Measurements from ENCODE around the gene RB1.

RB1 gene

DNA sequence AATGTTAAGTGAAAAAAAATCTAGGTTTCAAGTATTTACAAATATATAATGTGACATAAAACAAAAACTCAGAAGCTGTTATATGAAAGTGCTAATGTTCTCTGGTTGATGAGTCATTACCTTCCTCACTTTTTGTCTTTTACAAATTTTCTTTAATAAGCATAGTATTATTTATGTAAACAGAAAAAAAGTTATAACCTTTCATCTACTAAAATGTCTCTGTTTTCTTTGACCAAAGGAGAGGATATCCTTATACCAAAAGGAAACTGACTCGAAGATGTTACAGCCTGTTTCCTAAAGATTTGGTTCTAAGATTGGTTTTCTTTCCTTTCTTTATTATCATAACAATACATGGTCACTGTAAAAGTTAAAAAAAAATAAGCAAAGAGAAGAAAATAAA is 191.3 kb downstream of the RB1 start:
- DNase-seq (ENCODE audit: low spot score) = no peak

DNA sequence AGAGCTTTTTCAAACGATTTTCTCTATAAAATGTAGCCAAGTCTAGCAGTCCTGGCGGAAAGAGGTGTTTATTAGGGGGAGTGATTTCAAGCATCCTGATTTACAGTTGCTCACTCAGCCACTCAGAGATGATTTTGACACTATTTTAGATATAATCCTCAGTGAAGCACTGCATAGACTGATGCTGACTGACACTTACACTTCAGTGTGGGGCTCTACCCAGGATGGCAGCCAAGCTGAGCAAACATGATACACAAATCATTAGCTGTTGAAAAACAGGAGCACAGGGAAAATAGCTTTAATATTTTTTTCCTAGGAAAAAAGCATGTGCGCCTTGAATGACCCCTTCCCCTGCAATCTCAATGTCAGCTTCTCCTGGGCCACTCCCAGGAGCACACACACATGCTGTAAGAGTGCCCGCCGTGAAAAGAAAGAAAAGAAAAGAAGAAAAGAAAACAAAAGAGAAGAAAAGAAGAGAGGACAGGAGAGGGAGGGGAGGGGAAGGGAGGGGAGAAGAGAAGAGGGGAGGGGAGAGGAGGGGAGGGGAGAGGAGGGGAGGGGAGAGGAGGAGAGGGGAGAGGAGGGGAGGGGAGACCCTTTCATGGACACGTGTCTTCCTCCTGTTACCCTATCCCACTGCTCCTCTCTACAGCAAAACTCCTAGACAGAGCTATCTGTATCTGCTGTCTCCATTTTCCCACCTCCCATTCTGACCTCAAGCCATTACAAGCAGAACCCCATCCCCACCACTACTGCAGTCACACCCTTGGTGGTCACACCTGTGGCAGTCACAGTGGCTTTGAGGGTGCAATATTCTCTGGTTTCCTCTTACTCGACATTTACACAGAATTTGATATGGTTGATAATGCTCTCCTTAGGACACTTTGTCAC is 193.0 kb downstream of the RB1 start:
- DNase-seq (ENCODE audit: low spot score) = no peak

DNA sequence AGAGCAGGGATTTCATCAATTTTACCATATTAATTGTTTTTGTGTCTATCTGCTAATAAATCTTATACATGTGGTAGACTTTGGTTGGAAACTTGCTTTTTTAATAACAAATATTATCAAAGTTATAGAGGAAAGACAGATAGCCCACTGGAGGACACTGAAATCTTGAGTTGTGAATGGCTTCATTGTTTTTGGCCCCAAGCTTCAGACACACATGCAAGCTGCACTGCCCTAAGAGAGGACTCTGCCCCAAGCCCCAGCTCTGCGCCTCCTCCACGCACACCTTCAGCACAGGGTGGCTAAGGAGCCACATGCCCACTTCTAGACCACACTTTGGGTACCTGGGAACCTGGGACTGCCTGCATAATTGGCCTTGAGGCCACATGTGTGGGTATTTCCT is 194.1 kb downstream of the RB1 start:
- no peak for DNase-seq (ENCODE audit: low spot score)

DNA sequence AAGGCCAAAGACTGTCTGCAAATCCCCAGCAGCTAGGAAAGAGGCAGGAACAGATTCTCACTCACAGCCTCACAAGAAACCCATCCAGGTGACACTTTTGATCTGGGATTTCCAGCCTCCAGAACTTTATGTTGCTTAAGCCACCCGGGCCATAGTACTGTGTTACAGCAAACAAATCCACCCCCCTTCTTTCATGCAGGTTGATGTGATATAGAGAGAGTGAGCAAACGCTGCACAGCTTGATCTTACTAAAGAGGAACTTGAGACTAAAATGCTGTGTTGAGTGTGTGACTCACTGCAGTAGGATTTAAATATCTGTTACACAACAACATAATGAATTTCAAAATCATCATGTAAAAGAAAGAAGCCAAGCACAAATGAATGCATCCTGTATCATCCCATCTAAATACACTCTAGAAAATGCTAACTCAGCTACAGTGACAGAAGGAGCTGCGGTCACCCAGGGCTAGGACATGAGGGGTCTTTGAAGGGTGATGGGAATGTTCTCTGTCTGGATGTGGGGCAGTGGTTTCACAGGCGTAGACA is 197.2 kb downstream of the RB1 start:
- DNase-seq (ENCODE audit: low spot score) = no peak

DNA sequence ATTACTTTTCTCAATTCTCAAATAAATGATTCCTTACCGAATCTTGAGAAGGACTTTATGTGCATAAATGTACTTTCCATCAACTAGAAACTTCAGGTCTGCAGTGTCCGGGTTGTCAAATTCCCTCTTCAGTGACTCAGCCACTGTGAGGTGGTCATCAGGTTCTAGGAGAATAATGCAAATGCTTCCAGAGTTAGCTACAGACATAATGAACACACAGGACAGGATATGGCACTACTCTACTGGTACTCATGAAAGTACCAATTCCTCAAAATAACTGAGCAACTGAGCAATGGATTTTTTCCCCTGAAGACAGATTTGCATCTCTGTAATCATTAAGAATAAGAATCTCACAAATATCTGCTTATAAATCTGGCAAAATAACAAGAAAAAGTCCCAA is 198.2 kb downstream of the RB1 start:
- DNase-seq (ENCODE audit: low spot score) = no peak

DNA sequence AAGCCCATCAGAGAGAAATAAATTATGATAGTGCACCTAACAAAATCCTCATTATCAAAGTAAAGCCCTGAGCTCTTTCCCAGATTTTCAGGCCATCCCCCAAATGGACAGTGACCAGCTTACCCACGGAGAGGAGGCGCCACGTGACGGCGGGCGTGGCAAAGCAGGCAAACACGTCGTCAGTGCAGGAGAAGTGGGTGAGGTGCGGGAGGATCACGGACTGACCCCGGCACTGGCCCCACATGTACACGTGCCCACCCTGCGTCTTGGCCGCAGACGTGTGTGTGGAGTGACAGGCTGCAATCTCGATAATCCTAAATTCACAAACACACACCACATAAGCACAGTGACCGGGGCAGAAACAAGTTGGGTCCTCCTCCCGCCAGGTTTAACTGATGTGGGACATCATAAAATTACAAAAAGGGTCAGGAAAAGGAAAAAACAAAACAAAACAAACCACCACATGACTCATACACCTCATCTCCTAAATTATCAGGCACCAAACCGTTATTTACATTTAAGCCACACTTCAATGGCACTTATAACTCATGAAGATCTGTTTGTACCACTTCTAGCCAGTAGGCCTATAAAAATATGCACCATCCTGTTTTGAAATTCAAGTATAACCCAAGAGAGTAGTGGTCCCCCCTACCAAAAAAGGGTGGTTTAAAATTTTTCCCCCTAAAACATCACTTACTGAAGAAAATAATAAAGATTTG is 199.2 kb downstream of the RB1 start:
- DNase-seq (ENCODE audit: low spot score) = no peak

DNA sequence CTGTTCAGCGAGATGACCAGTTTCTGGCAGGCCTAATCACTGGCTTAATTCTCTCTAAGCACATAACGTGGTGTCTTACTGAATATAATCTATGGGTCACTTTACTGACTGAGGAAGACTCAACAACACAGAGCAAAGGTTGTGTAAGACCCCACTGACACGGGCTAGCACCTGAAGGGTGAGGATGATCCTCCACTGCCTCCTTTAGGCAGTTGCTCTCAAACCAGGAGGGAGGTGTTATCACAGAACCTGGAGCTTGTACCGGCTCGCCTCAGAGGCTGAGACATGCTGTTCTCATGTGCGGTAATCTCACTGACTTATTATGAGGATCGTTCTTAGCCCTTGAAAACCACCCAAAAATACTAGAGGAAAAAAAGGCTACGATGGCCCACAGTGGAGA is 201.1 kb downstream of the RB1 start:
- no peak for DNase-seq (ENCODE audit: low spot score)

DNA sequence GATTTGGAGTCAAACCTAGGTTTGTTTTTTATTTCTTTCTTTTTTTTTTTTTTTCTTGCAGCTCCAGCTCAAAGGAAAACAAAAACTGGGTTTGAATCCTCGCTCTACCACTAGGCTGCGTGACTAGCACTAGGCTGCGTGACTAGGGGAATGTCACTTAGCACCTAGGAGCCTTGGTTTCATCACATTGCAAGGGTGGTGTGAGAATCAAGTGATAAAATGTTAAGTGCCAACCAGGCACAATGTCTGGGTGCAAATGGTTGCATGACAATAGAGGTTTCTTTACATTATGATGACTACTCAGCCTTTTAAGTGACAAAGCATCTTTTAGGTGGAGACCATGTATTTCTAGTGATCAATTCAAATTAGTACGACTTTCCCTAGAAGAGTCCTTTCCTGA is 201.5 kb downstream of the RB1 start:
- DNase-seq (ENCODE audit: low spot score) = no peak

DNA sequence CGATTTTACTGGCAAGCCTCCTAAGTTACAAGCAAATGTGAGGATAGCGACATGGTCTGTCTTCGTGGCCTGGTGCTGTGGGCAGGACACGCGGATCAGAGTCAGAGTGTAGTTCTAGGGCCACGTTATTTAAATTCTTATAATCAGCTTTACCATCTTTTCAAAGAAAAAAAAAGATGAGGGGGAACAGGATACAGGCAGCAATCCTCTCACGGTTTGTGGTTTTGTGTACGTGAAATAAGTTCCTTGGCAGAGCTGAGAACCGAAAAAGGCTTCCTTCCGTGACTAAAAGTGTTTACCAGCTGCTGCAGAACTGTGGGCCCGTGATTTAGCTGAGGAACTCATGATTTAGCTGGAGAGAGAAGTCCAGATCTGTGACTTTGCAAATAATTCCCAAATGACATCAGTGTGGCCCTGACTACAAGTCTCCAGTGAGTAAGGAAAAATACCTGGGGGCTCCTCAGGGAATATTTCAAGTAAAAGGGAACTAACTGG is 202.1 kb downstream of the RB1 start:
- no peak for DNase-seq (ENCODE audit: low spot score)

DNA sequence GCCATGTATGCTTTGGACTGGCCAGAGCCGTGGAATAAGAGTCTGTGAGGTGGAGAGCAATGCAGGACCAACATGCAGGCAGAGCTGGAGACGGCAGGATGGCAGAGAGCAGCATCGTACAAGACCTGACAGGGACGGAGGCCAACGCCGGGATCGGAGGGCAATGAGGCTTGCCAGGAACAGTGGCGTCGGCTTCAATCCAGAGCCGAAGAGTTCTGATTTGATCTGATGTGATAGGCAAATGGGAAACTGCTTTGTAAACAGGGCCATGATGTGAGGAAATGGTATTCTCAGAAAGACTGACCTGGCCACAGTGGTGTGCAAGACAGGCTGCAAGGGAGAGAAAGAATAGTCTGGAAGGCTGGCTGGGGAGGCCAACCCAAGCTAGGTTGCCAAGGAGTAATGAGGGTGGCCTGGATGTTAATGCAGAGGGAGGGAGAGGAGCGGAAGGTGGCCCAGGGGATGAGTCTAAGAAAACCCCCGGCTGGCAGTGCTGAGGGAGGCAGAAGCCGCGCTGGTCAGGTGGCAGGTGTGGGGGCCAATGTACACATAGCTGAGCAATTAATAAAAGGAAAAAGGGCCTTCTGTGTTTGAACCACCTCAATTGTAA is 202.6 kb downstream of the RB1 start:
- DNase-seq (ENCODE audit: low spot score) = no peak

DNA sequence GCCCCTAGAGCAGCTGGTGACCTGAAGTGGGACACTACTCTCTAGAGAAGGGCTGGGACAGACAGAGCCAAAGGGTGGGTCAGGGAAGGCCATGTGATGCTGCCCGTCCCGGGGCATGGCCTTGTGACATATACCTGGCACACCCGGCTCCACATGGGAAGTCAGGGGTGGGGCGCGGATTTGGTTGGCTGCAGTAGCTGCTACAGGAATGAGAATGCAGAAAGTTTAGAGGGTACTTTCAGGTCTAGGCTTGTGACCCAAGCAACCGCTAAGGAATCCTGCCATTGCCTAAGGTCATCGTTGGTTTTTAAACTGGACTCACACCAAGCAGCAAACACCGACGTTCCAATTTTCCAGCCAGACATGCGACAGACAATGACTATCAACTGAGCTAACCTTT is 203.5 kb downstream of the RB1 start:
- DNase-seq (ENCODE audit: low spot score) = no peak

DNA sequence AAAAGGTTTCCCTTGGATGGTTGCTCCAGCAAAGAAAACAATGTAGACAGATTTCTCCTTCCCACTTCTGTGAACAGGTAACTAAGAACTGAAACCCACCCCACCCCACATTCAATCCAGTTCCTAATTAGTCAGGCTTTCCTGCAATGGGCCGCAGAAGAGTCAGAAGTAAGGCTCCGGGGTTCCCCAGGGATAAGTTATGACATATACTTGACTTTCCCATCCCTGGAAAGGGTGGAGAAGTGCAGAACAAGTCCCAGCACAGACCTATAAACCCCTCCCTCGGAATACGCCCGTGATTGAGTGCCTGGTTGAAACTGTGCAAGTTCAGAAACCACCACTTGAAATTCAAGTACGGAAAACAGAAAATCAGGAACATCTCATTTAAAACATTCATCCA is 204.5 kb downstream of the RB1 start:
- no peak for DNase-seq (ENCODE audit: low spot score)

DNA sequence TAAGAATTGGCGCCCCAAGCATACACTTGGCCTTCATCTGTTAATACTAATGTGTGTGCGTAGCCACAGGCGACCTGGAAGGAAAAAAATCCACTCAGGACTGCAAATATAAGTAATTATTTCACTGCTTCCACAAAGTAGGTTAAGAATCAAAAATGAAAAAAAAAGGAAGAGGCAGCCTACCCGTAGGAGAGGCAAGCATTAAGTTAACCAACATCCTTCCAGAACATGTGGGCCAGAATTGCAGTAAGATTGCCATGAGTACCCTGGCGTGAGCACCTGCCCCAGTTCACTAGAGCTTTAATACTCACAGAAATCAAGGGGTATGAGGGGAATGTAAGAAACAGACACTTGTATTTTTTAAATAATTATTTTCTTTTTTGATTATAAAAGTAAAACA is 207.1 kb downstream of the RB1 start:
- DNase-seq (ENCODE audit: low spot score) = no peak

DNA sequence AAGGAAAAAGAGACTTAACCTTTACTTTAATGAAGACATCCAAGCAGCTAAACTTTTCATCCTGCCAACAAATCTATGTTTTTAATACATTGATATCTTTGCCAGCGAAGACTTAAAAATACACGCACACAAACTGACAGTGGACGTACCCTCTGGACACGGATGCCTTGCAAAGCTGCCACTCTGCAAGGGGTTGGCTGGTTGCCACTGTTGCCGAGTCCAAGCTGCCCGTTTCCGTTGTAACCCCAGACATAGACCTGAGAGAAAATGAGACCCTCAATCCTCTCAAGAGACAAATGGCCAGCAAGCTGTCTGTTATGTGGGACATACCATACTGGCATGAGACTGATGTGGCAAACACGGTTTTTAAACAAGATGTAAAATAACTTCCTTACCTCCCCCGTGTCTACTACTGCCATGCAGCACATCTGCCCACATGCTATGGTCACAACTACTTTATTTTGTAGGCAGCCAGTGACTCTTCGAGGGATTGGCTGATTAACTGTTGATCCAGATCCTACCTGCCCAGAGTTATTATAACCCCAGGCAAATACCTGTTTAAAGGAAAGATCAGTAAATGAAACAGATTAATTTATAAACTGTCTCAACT is 208.2 kb downstream of the RB1 start:
- DNase-seq (ENCODE audit: low spot score) = no peak

DNA sequence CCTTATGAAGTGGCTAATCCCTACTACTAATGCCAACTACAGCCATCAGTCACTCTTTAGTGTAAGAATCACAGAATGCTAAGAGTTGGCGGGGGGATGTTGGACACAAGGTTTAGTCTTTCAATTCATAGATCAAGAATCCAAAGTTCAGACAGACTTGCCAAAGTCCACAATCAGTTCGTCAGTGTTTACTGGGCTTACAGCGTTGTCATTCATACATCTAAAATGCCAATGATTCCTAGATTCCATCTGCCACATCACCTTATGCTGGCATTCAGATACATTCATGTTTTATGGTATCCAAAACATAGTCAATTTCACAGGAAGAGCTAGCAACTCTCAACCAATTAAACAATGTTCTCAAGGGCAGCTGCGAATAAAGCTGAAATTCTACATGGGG is 211.2 kb downstream of the RB1 start:
- DNase-seq (ENCODE audit: low spot score) = no peak

DNA sequence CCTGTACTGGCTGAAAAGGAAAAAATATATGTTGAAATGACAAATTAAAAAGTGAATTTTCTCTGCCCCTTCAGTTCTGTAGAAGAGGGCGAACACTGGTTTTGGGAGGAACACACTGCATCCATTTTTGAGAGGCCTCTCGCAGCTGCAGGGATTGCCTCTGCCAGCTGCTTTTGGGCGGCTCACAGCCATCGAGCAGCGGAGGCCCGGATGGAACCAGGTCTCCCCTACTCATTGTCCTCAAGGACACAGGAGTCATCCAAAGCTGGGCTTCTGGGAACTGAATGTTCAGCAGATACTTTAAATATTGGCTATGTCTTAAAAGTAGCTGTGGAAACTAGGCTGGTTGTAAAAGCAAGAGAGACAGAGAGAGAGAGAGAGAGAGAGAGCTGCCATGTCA is 212.2 kb downstream of the RB1 start:
- DNase-seq (ENCODE audit: low spot score) = no peak

DNA sequence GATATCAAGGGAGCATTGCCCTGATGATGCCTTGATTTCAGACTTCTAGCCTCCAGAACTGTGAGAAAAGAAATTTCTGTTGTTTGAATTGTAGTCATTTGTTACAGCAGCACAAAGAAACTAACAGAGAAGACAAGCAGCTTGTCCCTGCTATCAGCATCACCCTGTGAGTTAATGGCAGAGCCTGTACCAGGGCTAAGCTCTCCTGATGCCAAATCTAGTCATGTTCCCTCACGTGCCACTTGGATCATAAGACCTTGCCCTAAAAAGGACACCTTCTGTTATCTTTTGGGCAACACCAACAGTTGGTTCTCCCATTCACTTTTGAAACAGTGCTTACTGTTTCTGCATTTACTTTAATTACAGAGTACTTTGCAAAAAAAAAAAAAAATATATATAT is 214.5 kb downstream of the RB1 start:
- no peak for DNase-seq (ENCODE audit: low spot score)

DNA sequence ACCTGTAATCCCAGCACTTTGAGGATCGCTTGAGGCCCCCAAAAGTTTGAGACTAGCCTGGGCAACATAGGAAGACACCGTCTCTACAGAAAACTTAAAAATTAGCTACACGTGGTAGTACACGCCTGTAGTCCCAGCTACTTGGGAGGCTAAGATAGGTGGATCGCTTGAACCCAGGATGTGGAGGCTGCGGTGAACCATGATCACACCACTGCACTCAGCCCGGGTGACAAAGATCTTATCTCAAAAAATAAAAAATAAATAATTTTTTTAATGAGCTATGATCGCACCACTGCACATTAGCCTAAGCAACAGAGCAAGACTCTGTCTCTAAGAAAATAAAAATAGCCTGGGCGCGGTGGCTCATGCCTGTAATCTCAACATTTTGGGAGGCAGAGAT is 222.7 kb downstream of the RB1 start:
- DNase-seq (ENCODE audit: low spot score) = no peak

DNA sequence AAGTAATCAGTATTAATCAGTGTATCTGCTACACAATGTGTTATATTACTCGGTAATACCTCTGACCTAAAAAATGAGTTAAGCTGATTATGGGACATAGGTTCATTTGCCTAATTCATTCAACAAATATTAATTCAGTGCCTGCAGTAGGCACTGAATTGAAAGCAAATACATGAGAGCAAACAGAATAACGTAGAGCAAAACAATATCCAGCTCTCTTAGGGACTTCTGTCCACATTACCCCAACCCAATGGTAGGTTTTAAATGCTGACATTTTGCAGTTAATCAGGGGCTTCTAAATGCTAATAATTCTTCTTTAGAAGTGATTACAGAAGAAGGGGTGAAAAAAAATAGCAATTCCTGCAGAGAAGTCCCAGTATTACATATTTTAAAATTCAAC is 224.4 kb downstream of the RB1 start:
- DNase-seq (ENCODE audit: low spot score) = no peak

DNA sequence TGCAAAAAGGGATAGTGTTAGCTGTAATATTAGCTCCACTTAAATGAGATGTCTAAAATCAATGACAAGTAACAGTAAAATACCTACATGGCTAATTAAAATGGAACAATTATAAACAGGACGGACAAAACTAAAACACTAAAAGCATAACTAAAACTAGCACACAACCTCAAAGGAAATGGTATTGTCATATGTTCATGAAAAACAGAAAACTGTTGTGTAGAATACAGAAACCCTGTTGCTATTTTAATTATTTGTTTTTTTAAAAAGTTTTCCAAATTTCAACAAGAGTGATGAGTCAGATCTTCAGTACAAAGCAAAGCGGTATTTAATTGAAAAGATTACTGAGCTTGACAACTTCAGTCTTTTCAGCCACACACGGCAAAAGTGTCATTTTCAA is 225.2 kb downstream of the RB1 start:
- DNase-seq (ENCODE audit: low spot score) = no peak

DNA sequence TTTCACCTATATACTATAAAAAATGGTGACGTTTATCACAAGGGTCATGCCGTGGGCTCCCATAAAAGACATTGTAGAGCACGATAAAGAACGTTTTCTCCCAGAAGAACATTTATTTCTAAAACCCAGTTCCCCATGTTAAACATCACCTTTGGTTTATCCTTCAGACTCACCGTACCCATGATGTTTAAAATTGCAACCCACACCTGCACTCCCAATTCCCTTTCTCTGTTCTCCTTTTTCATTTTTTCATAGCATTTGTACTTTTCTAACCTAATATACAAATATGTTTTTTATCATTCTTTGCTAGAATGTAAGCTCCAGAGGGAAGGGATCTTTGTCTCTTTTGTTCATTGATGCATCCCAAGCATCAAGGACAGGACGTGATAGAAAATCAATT is 227.3 kb downstream of the RB1 start:
- DNase-seq (ENCODE audit: low spot score) = no peak

All from iPS-NIHi11 (cell line).